Measurements from ENCODE around the gene SESN1.

The SESN1 gene

GRCh38 chr6:108955329-108955949 is 139.2 kb downstream of the SESN1 start:
- no peak overlapping the region for H3K4me3 ChIP-seq (ENCODE audit: low read length)
- DNase-seq (ENCODE audit: low read depth): no peak
- TF ChIP-seq, protein P1, sequence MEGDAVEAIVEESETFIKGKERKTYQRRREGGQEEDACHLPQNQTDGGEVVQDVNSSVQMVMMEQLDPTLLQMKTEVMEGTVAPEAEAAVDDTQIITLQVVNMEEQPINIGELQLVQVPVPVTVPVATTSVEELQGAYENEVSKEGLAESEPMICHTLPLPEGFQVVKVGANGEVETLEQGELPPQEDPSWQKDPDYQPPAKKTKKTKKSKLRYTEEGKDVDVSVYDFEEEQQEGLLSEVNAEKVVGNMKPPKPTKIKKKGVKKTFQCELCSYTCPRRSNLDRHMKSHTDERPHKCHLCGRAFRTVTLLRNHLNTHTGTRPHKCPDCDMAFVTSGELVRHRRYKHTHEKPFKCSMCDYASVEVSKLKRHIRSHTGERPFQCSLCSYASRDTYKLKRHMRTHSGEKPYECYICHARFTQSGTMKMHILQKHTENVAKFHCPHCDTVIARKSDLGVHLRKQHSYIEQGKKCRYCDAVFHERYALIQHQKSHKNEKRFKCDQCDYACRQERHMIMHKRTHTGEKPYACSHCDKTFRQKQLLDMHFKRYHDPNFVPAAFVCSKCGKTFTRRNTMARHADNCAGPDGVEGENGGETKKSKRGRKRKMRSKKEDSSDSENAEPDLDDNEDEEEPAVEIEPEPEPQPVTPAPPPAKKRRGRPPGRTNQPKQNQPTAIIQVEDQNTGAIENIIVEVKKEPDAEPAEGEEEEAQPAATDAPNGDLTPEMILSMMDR (conservative IDR thresholded peaks at IDR 0.05; ENCODE audit: low read depth, low read length): no peak

DNA sequence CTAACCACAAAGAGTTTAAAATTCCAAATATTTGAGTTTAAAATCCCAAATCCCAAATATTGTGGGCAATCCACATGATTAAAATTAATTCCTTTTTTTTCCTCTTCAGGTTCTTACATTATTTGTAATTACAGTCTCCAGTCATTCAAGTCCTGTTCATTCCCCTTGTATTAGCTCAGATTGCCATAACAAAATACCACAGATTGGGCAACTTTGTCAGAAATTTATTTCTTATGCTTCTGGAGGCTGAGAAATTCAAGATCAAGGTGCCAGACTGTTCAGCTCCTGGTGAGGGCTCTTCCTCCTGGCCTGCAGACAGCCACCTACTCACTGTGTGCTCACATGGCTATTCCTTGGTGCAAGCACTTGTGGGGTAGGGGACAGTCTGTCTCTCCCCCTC is 141.0 kb downstream of the SESN1 start:
- TF ChIP-seq, protein P1 (conservative IDR thresholded peaks at IDR 0.05; ENCODE audit: low read depth, low read length): no peak
- DNase-seq (ENCODE audit: low read depth): no peak
- H3K4me3 ChIP-seq (ENCODE audit: low read length): no peak overlapping the region

DNA sequence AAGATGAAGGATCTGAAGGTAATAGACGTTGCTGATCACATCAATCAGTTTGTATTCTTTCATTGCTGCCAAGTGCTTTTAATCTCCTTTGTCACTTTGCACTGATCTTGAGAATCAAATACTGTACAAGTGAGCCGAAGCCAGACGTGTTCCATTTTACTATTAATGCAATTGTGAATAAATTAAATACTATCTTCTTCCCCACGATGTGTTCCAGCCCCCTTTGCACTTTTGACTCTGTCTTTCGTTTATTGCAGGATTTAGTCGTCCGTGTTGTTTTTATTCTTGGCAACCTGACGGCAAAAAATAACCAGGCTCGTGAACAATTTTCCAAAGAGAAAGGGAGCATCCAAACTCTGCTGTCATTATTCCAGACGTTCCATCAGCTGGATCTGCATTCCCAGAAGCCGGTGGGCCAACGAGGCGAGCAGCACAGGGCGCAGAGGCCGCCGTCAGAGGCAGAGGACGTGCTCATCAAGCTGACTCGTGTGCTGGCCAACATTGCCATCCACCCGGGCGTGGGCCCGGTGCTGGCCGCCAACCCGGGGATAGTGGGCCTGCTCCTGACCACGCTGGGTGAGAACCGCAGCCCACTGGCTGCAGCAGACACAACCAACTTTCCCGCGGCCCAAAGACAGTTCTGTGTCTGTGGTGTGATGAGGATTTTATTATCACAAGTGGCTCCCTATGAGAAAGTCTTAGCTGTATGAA is 141.7 kb downstream of the SESN1 start:
- TF ChIP-seq, protein P1 (conservative IDR thresholded peaks at IDR 0.05; ENCODE audit: low read depth, low read length): no peak
- no peak for DNase-seq (ENCODE audit: low read depth)
- no peak overlapping the region for H3K4me3 ChIP-seq (ENCODE audit: low read length)

DNA sequence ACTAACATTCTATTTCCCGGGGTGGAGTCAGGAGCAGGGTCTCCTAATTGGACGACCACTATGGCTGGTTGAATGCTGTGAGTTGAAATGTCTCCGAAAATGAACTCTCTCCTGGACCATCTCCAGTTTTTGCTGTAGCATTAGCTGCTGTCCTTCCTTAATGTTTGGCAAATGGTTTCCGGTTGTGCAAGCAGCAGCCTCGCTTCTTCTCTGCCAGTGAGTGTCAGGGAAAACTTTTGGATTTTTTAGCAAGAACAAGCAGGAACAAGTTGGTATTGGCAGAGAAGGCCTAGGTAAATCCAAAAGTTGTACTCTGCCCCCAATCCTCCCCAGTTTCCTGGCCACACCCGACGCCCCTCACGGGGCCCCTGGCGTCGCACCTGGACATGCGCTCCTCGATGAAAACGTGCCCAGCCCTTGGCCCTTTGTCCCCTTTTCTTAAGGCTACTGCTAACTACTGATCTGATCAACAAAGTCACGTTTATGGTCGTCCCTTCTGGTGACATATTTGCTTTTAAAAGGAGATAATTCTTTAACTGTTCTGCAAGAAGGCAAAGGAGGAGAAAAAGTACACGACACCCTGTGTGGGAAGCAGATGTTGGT is 143.2 kb downstream of the SESN1 start:
- H3K4me3 ChIP-seq (ENCODE audit: low read length): no peak overlapping the region
- TF ChIP-seq, protein P1 (conservative IDR thresholded peaks at IDR 0.05; ENCODE audit: low read depth, low read length): no peak
- no peak for DNase-seq (ENCODE audit: low read depth)

GRCh38 chr6:108948181-108948661 is 146.4 kb downstream of the SESN1 start:
- H3K4me3 ChIP-seq (ENCODE audit: low read length): no peak overlapping the region
- no peak for DNase-seq (ENCODE audit: low read depth)
- TF ChIP-seq, protein P1 (conservative IDR thresholded peaks at IDR 0.05; ENCODE audit: low read depth, low read length): no peak

GRCh38 chr6:108947114-108947854 is 147.4 kb downstream of the SESN1 start:
- H3K4me3 ChIP-seq (ENCODE audit: low read length): no peak overlapping the region
- no peak for DNase-seq (ENCODE audit: low read depth)
- TF ChIP-seq, protein P1 (conservative IDR thresholded peaks at IDR 0.05; ENCODE audit: low read depth, low read length): no peak
